ENCODE measurements around the gene TRNAU1AP.

Gene TRNAU1AP
- long read RNA-seq, transcript TRNAU1AP-201 (9 exons, 1,799 nt) = major isoform, 33 of 60 reads
- long read RNA-seq, partial matches to known transcripts = 4 of 60 reads
- long read RNA-seq, other reads (novel, unspliced or antisense) = 19 of 60 reads

DNA sequence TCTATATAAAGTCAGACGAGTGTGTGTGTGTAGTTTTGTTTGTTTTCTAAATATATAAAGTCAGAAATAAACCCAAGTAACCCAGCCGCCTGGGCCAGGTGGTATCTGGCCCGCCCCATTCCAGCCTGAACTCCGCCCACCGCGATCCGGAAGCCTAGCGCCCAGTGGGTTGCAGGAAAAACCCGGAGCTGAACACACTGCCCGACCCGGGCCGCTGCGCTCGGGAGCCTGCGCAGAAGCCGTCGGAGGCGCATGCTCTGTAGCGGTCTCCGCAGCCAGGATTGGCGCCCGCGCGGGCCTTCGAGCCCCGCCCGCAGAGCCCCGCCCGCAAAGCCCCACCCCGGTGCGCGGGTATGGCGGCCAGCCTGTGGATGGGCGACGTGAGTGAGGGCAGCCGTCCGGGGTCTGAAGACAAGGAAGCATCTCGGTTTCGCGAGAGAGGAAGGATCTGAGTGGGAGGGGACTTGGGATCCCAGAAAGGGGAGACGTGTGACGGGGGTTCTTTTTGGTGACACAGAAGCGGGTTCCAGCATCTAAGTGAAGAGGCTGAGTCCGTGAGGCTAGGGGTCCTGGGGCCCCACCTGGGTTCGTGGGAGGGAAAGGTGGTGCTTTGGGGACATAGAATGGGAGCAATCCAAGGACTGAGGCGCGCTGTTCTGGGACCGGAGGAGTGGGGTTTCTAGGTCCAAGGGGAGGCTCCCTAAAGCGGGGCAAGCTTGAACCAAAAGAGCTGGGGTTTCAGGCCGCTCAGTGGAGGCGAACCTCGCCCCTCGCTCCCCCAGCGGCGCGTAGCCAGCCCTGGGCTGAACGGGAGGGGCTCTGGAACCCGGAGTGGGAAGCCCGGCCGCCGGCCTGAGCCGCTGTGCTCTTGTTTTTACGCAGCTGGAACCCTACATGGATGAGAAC lies at the start of gene TRNAU1AP:
TSS of gene TRNAU1AP (plus strand) at position 328 of the 906 bp plus-strand sequence. CDS start at position 354, 26 bp downstream.
- peak; percentile 65; the same call in 1 of the 2 replicates for TF ChIP-seq POLR2AphosphoS5 (IDR thresholded peaks at IDR 0.05; ENCODE audit: low read depth)
- 0 out of 2 replicates have a peak, but pooled peaks have one; percentile 1 for TF ChIP-seq SPI1 (IDR thresholded peaks at IDR 0.05; ENCODE audit: borderline replicate concordance, low read depth)
- no peak for TF ChIP-seq GABPA (IDR thresholded peaks at IDR 0.05; ENCODE audit: low read depth)
- Histone ChIP-seq H3K4me3 (replicated peaks; ENCODE audit: insufficient read depth, low read length) (peak within 1 kb of the TSS; percentile 80), H3K27ac (replicated peaks) (peak within 1 kb of the TSS; percentile 67), H3K27me3 (ENCODE audit: insufficient read depth, poor library complexity, severe bottlenecking) (no peaks in the 10 kb centered on the region)
- DNase-seq (ENCODE audit: low read depth in 1 of 2, low spot score in 1 of 2) = peak; percentile 96 to 97

DNA sequence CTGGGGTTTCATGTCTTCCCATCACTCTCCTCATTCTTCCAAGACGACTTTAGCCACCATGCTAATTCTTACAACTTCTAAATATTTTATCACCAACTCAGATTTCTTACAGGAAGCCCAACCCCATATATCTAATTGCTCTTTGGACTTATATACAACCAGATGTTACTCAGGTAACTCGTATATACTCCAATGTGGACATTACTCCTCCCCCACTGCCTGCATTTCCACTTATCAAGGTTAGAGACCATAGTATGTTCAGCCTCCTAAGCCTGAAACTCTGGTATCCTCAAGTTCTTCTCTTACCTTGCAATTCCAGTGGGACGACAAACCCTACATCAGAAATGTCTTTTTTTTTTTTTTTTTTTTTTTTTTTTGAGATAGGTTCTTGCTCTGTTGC lies 49.8 kb upstream of the TRNAU1AP start:
- no peak for DNase-seq (ENCODE audit: low read depth in 1 of 2, low spot score in 1 of 2)
- Histone ChIP-seq H3K4me3 (replicated peaks; ENCODE audit: insufficient read depth, low read length) (no peak overlapping the region), H3K27me3 (ENCODE audit: insufficient read depth, poor library complexity, severe bottlenecking) (no peaks in the 10 kb centered on the region), H3K27ac (replicated peaks) (no peak overlapping the region)
- no peak for TF ChIP-seq GABPA (IDR thresholded peaks at IDR 0.05; ENCODE audit: low read depth)
- no peak for TF ChIP-seq POLR2AphosphoS5 (IDR thresholded peaks at IDR 0.05; ENCODE audit: low read depth)
- TF ChIP-seq SPI1 (IDR thresholded peaks at IDR 0.05; ENCODE audit: borderline replicate concordance, low read depth) = no peak
- TF ChIP-seq, protein P1, sequence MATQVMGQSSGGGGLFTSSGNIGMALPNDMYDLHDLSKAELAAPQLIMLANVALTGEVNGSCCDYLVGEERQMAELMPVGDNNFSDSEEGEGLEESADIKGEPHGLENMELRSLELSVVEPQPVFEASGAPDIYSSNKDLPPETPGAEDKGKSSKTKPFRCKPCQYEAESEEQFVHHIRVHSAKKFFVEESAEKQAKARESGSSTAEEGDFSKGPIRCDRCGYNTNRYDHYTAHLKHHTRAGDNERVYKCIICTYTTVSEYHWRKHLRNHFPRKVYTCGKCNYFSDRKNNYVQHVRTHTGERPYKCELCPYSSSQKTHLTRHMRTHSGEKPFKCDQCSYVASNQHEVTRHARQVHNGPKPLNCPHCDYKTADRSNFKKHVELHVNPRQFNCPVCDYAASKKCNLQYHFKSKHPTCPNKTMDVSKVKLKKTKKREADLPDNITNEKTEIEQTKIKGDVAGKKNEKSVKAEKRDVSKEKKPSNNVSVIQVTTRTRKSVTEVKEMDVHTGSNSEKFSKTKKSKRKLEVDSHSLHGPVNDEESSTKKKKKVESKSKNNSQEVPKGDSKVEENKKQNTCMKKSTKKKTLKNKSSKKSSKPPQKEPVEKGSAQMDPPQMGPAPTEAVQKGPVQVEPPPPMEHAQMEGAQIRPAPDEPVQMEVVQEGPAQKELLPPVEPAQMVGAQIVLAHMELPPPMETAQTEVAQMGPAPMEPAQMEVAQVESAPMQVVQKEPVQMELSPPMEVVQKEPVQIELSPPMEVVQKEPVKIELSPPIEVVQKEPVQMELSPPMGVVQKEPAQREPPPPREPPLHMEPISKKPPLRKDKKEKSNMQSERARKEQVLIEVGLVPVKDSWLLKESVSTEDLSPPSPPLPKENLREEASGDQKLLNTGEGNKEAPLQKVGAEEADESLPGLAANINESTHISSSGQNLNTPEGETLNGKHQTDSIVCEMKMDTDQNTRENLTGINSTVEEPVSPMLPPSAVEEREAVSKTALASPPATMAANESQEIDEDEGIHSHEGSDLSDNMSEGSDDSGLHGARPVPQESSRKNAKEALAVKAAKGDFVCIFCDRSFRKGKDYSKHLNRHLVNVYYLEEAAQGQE (IDR thresholded peaks at IDR 0.05; ENCODE audit: insufficient replicate concordance, low read depth) = no peak
- TF ChIP-seq, protein P2, sequence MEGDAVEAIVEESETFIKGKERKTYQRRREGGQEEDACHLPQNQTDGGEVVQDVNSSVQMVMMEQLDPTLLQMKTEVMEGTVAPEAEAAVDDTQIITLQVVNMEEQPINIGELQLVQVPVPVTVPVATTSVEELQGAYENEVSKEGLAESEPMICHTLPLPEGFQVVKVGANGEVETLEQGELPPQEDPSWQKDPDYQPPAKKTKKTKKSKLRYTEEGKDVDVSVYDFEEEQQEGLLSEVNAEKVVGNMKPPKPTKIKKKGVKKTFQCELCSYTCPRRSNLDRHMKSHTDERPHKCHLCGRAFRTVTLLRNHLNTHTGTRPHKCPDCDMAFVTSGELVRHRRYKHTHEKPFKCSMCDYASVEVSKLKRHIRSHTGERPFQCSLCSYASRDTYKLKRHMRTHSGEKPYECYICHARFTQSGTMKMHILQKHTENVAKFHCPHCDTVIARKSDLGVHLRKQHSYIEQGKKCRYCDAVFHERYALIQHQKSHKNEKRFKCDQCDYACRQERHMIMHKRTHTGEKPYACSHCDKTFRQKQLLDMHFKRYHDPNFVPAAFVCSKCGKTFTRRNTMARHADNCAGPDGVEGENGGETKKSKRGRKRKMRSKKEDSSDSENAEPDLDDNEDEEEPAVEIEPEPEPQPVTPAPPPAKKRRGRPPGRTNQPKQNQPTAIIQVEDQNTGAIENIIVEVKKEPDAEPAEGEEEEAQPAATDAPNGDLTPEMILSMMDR (IDR thresholded peaks at IDR 0.05; ENCODE audit: insufficient read depth, low read length) = no peak

DNA sequence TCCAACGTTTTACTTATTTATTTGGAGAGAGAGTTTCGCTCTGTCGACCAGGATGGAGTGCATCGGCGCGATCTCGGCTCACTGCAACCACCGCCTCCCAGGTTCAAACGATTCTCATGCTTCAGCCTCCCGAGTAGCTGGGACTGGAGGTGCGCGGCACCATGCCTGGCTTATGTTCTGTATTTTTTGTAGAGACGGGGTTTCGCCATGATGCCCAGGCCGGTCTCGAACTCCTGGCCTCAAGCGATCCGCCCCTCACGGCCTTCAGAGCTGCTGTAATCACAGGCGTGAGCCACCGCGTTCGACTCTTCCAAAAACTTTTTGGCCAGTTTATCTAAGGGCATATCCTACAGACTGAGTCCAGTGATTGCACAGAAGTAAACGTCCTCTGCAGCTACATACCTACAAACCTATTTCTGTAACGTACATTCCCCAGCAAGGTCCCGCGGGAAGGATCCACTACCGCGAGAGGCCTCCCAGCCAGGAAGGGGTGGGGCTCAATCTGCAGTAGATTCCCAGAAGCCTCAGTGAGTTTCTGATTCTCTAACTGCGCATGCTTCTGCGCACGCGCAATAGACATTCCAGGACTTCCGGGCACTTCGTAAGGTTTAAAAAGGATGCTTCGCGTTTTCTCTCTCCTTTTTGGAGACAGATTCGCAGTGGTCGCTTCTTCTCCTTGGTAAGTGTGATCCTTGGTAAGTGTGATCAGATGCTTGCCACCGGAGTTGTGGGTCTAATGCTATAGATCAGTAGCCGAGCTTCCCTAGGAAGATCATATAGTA lies 47.3 kb upstream of the TRNAU1AP start, which contains the start of gene RCC1:
TSS of gene RCC1 (plus strand) at position 638 of the 782 bp plus-strand sequence. CDS start 23,824 bp downstream, outside the sequence.
- TF ChIP-seq POLR2AphosphoS5 (IDR thresholded peaks at IDR 0.05; ENCODE audit: low read depth) (peak; percentile 94), GABPA (IDR thresholded peaks at IDR 0.05; ENCODE audit: low read depth) (no peak), SPI1 (IDR thresholded peaks at IDR 0.05; ENCODE audit: borderline replicate concordance, low read depth) (peak; percentile 14; the same call in 1 of the 2 replicates)
- TF ChIP-seq, protein P1 (IDR thresholded peaks at IDR 0.05; ENCODE audit: insufficient replicate concordance, low read depth) = peak; percentile 81
- TF ChIP-seq, protein P2 (IDR thresholded peaks at IDR 0.05; ENCODE audit: insufficient read depth, low read length) = no peak
- Histone ChIP-seq H3K27me3 (ENCODE audit: insufficient read depth, poor library complexity, severe bottlenecking) (no peaks in the 10 kb centered on the region), H3K27ac (replicated peaks) (peak within 1 kb of the TSS; percentile 90), H3K4me3 (replicated peaks; ENCODE audit: insufficient read depth, low read length) (peak within 1 kb of the TSS; percentile 70)
- peak; percentile 98 for DNase-seq (ENCODE audit: low read depth in 1 of 2, low spot score in 1 of 2)

Measured in HL-60 (cell line).